MM.1S (cell line): Measurements from ENCODE around the gene ARHGAP12.

Source experiments
- EZH2 ChIP-seq: fragments of 300-600 bp; sonication (generic); optimal IDR thresholded peaks from 2 replicates; pipeline ENCODE3; 2017; ENCODE audit warnings: low read depth, mild to moderate bottlenecking, antibody characterized with exemption, low read length, mixed read lengths
- EZH2phosphoT487 ChIP-seq: fragments of 300-600 bp; sonication (generic); IDR thresholded peaks from 2 replicates; pipeline ENCODE4 v1.6.1; 2018; ENCODE audit warnings: antibody characterized with exemption, low read length
- TF ChIP-seq, protein P1 (sequence below): fragments of 300-600 bp; sonication (generic); IDR thresholded peaks from 2 replicates; pipeline ENCODE4 v1.5.1; 2016; ENCODE audit warnings: antibody characterized with exemption, low read length, mixed read lengths

- TF ChIP-seq, protein P1, sequence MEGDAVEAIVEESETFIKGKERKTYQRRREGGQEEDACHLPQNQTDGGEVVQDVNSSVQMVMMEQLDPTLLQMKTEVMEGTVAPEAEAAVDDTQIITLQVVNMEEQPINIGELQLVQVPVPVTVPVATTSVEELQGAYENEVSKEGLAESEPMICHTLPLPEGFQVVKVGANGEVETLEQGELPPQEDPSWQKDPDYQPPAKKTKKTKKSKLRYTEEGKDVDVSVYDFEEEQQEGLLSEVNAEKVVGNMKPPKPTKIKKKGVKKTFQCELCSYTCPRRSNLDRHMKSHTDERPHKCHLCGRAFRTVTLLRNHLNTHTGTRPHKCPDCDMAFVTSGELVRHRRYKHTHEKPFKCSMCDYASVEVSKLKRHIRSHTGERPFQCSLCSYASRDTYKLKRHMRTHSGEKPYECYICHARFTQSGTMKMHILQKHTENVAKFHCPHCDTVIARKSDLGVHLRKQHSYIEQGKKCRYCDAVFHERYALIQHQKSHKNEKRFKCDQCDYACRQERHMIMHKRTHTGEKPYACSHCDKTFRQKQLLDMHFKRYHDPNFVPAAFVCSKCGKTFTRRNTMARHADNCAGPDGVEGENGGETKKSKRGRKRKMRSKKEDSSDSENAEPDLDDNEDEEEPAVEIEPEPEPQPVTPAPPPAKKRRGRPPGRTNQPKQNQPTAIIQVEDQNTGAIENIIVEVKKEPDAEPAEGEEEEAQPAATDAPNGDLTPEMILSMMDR, result no peak
- TF ChIP-seq EZH2 (no peak), EZH2phosphoT487 (no peak)
Measured at GRCh38 chr10:31897506-31897905, 31.1 kb downstream of the ARHGAP12 start.
